Upper lobe of left lung (tissue), 6 donors: ENCODE results near the gene CKAP2L. TPM values are rescaled to one million over a fixed set of nuclear protein-coding genes. Genes with fewer than 3 reads are reported as not detected.

Experiments used
- ATAC-seq, 2 donors: fragments of 200-7000 bp; cut with Tn5 transposase; one replicate each; pipeline ENCODE4 v1.9.1; 2022; ENCODE audit warnings: mild to moderate bottlenecking in 2 of 2, moderate library complexity in 2 of 2; ENCODE audit not compliant: low FRiP score in 2 of 2
- DNase-seq, 2 donors: peaks; one replicate each; pipeline ENCODE4 v3.0.0-alpha.2; 2019 to 2020
- H3K27ac ChIP-seq, 4 donors: fragments of 200-600 bp; sonication (generic); one replicate each; pipeline ENCODE4 v1.5.1; 2016 to 2019
- H3K27me3 ChIP-seq, 4 donors: fragments of 200-600 bp; sonication (generic); one replicate each; pipeline ENCODE4 v1.5.1; 2017 to 2019
- H3K36me3 ChIP-seq, 4 donors: fragments of 200-600 bp; sonication (generic); one replicate each; pipeline ENCODE4 v1.5.1; 2016 to 2019
- H3K4me1 ChIP-seq, 4 donors: fragments of 200-600 bp; sonication (generic); one replicate each; pipeline ENCODE4 v1.5.1; 2018 to 2019
- H3K4me3 ChIP-seq, 4 donors: fragments of 200-600 bp; sonication (generic); one replicate each; pipeline ENCODE4 v1.5.1; 2017 to 2019; ENCODE audit warnings: mild to moderate bottlenecking in 2 of 4, moderate library complexity in 1 of 4
- H3K9me3 ChIP-seq, 4 donors: fragments of 200-600 bp; sonication (generic); one replicate each; pipeline ENCODE4 v1.5.1; 2018 to 2019
- EP300 ChIP-seq, 4 donors: sonication (generic); formaldehyde crosslinking; IDR thresholded peaks; one replicate each; pipeline ENCODE4 v1.5.1; 2017; ENCODE audit warnings: antibody characterized with exemption in 4 of 4, control low read depth in 2 of 4
- POLR2A ChIP-seq, 4 donors: fragments of 450-650 bp; IDR thresholded peaks; one replicate each; pipeline ENCODE4 v1.5.1; 2016 to 2017; ENCODE audit warnings: antibody characterized with exemption in 4 of 4, mild to moderate bottlenecking in 2 of 4
- POLR2AphosphoS5 ChIP-seq, 2 donors: sonication (generic); formaldehyde crosslinking; IDR thresholded peaks; one replicate each; pipeline ENCODE4 v1.5.1; 2017; ENCODE audit warnings: antibody characterized with exemption in 2 of 2
- WGBS, 2 donors: methylation state at CpG; one replicate each; pipeline ENCODE4 v1.1.5; 2017 to 2018; 5-methylcytosine and 5-hydroxymethylcytosine counted together
- total RNA-seq, 6 donors: library from RNA; depleted of rRNA in 4 of 6; stranded (reverse); fragments of >200 nt in 4 of 6; gene quantifications; one replicate each; pipeline versions ENCODE4 v1.1.0 to v1.2.1, GENCODE V29; 2016 to 2021
- TF ChIP-seq, protein P1 (sequence below), 6 experiments: fragments of 450-650 bp in 4 of 6; fragments of 200-600 bp in 2 of 6; sonication (generic) in 2 of 6; IDR thresholded peaks; one replicate each; pipeline ENCODE4 v1.5.1; 2016 to 2019; ENCODE audit warnings: antibody characterized with exemption in 6 of 6
- donor health status: DM: no; HTN: no; CAD: no; lungs with moderate emphysema.
- donor health status: DM: no; HTN: yes; CAD: no; lungs with severe emphysema.

CKAP2L gene
- total RNA-seq, 6 donors from 2014 or later, result 0.49 to 2.3 (median 1.7) TPM

DNA sequence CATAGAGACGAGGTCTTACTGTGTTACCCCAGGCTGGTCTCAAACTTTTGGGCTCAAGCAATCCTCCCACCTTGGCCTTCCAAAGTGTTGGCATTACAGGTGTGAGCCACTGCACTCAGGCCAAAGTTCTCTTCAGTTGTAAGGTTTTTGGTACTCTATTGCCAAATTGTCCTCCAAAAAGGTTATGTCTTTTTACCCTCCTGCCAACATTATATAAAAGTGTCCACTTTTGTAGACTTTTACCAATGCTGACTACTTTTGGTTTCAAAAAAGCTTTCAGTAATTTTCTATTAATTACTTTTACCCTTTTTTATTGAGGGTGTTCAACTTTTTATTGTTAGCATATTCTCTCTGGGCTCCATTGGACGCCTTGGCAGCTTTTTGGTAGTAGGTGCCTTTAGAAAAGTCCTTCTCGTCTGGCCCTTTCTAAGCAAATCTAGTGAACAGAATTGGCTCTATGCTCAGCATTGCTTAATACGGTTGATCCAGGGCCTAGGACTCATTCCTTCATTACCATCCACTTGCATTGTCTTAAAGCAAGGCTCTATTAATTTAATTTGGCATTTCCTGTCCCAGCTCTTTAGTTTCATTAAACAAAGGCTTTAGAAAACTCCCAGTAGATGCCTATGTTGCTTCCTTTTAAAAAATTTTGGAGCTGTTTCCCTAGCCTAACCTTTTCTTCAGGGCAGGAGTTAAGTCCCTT is 36.6 kb upstream of the CKAP2L start:
- no peak for ATAC-seq

DNA sequence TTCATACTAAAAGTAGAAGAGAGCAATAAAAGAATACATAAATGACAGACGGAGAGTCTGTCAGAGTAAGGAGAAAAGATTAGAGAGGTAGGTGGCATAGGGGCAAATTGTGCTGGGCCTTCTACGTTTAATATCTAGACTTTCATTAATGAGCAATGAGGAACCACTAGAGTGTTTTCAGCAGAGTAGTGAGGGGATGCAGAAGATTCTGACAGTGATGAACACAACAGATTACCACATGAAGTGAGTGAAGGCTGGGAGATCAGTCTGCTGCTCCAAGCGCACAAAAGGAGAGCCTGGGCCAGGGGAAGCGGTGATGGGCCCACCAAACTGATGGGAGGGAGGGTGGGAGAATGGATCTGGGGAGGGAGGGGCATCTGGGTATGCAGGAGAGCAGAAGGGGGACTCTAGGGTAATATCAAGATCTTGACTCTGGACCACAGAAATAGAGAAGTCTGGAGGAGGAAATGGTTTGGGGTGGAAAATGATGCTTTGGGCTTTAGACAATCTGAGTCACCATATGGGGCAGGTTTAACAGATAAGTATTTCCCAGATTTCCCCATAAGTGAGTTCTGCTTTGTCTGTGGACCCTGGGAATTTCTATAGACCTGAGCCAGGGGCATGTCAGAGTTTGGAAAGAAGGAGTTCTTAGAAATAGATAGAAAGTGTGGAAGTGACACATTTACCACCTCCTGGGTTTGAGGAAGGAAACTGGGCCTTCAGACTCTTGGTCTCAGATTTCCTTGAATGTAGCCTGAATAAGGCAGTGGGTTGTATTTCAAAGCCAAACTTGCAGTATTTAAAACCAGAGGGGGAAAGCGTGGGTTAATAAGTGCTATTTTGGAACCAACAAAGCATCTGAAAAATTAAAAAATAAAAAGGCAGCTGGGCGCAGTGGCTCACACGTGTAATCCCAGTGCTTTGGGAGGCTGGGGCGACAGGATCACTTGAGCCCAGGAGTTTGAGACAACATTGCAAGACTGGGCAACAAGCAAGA is 34.9 kb upstream of the CKAP2L start:
- peak in 1 of 2 donors; percentile 26 for ATAC-seq
- Histone ChIP-seq H3K4me1 (peaks cover 0 to 8% (median 6%) of the 10 kb centered on the region in 4 donors), H3K36me3 (no peaks in the 10 kb centered on the region), H3K4me3 (no peak overlapping the region), H3K9me3 (no peaks in the 10 kb centered on the region), H3K27ac (no peak overlapping the region), H3K27me3 (no peaks in the 10 kb centered on the region)
- TF ChIP-seq EP300 (IDR thresholded peaks at IDR 0.05) (no peak), POLR2A (IDR thresholded peaks at IDR 0.05) (no peak), POLR2AphosphoS5 (IDR thresholded peaks at IDR 0.05) (no peak)
- TF ChIP-seq, protein P1, sequence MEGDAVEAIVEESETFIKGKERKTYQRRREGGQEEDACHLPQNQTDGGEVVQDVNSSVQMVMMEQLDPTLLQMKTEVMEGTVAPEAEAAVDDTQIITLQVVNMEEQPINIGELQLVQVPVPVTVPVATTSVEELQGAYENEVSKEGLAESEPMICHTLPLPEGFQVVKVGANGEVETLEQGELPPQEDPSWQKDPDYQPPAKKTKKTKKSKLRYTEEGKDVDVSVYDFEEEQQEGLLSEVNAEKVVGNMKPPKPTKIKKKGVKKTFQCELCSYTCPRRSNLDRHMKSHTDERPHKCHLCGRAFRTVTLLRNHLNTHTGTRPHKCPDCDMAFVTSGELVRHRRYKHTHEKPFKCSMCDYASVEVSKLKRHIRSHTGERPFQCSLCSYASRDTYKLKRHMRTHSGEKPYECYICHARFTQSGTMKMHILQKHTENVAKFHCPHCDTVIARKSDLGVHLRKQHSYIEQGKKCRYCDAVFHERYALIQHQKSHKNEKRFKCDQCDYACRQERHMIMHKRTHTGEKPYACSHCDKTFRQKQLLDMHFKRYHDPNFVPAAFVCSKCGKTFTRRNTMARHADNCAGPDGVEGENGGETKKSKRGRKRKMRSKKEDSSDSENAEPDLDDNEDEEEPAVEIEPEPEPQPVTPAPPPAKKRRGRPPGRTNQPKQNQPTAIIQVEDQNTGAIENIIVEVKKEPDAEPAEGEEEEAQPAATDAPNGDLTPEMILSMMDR (IDR thresholded peaks at IDR 0.05), result no peak
- WGBS, 2 donors, result 69% methylated on average over 8 of the region's 8 CpGs
- no peak for DNase-seq

More for the DNA sequence above, 36.6 kb upstream of the CKAP2L start:
- H3K36me3 ChIP-seq, result no peaks in the 10 kb centered on the region
- no peak for DNase-seq
- 73 to 81% methylated on average over 4 of the region's 4 CpGs for WGBS, 2 donors
- H3K9me3 ChIP-seq, result no peaks in the 10 kb centered on the region
- H3K27me3 ChIP-seq, result no peaks in the 10 kb centered on the region
- TF ChIP-seq EP300 (IDR thresholded peaks at IDR 0.05) (no peak), POLR2A (IDR thresholded peaks at IDR 0.05) (no peak), POLR2AphosphoS5 (IDR thresholded peaks at IDR 0.05) (no peak)
- TF ChIP-seq, protein P1 (IDR thresholded peaks at IDR 0.05), result no peak
- H3K27ac ChIP-seq, result no peak overlapping the region
- no peaks in the 10 kb centered on the region for H3K4me1 ChIP-seq
- H3K4me3 ChIP-seq, result no peak overlapping the region

DNA sequence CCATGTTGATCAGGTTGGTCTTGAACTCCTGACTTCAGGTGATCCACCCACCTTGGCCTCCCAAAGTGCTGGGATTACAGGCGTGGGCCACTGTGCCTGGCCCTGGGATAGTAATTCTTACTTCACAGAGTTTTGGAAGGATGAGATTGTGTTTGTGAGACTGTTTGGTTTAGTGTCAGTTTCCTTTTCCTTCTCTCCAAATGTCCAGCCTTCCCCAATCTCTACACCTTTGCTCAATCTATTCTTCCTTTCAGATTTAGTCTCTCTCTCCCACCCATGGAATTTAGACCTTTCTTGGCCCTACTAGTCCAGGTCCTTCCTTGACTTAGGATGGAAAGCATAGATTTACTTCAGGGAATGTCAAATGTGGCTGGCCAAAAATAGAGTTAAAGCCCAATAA is 32.1 kb upstream of the CKAP2L start:
- Histone ChIP-seq H3K27me3 (no peaks in the 10 kb centered on the region), H3K4me1 (peaks cover 0 to 14% (median 10%) of the 10 kb centered on the region in 4 donors), H3K9me3 (no peaks in the 10 kb centered on the region), H3K36me3 (no peaks in the 10 kb centered on the region), H3K27ac (no peak overlapping the region), H3K4me3 (no peak overlapping the region)
- no peak for ATAC-seq
- no peak for DNase-seq
- no peak for TF ChIP-seq POLR2A (IDR thresholded peaks at IDR 0.05)
- WGBS, 2 donors, result 0% methylated on average over 1 of the region's 1 CpG

DNA sequence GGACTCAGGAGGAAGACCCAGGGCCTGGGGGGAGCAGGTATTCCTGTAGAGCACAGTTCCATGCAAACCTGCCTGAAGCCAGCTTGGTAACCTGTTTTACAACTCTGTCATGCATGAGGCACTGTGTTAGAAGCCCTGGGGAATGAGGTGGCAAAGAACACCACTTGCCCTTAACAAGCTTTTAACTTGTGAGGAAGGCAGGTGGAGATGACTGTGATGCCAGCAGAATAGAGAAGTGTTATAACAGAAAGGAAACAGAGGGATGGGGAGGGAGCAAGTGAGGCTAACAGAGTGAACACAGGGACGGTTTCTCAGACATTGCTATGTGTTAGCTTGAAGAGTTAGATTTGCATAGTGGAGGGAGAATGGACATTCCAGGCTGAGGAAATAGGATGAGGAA is 31.4 kb upstream of the CKAP2L start:
- no peaks in the 10 kb centered on the region for H3K9me3 ChIP-seq
- TF ChIP-seq POLR2AphosphoS5 (IDR thresholded peaks at IDR 0.05) (no peak), EP300 (IDR thresholded peaks at IDR 0.05) (no peak), POLR2A (IDR thresholded peaks at IDR 0.05) (no peak)
- TF ChIP-seq, protein P1 (IDR thresholded peaks at IDR 0.05), result no peak
- H3K27ac ChIP-seq, result no peak overlapping the region
- DNase-seq, result no peak
- H3K4me1 ChIP-seq, result peaks cover 0 to 14% (median 10%) of the 10 kb centered on the region in 4 donors
- no peaks in the 10 kb centered on the region for H3K36me3 ChIP-seq
- H3K27me3 ChIP-seq, result no peaks in the 10 kb centered on the region
- H3K4me3 ChIP-seq, result no peak overlapping the region
- ATAC-seq, result no peak
- WGBS, 2 donors, result 46 to 57% methylated on average over 1 of the region's 1 CpG

DNA sequence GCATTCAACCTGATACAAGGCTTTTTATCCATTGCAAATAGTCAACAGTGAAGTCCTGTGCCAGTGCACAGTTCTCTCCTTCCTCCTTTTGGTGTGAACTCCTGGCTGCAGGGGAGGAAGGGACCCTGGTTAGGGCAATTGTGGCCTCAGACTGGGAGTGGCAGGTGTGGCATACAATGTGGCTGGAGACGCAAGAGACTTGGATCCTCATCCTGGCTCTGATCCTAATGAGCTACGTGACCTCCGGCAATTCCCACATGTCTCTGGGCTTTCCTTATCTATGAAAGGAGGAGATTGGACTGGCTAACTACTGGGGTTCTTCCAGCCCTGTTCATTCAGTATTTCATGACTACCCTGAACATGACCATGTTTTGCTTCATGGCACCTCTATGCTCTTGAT is 30.4 kb upstream of the CKAP2L start:
- H3K4me3 ChIP-seq, result no peak overlapping the region
- H3K9me3 ChIP-seq, result no peaks in the 10 kb centered on the region
- no peak for TF ChIP-seq POLR2A (IDR thresholded peaks at IDR 0.05)
- TF ChIP-seq, protein P1 (IDR thresholded peaks at IDR 0.05), result no peak
- peak in 1 of 2 donors; percentile 40 for ATAC-seq
- no peaks in the 10 kb centered on the region for H3K27me3 ChIP-seq
- H3K4me1 ChIP-seq, result peaks cover 0 to 14% (median 10%) of the 10 kb centered on the region in 4 donors
- DNase-seq, result no peak
- H3K36me3 ChIP-seq, result no peaks in the 10 kb centered on the region
- WGBS, 2 donors, result 67 to 83% methylated on average over 3 of the region's 3 CpGs
- no peak overlapping the region for H3K27ac ChIP-seq
